ENCODE data around the gene ZNF414. TPM values are rescaled to one million over a fixed set of nuclear protein-coding genes. Genes with fewer than 3 reads are reported as not detected.

ZNF414 gene
- polyA plus RNA-seq, 1 donor (not counting 4 experiments of a cell fraction or from before 2014, with no cell fraction given) = 1.9 TPM

GRCh38 chr19:8466018-8466417 lies 47.9 kb downstream of the ZNF414 start:
- Histone ChIP-seq H3K27me3 (ENCODE audit: control insufficient read depth, extremely low read depth, insufficient read depth, low read length) (no peaks in the 10 kb centered on the region), H3K36me3 (ENCODE audit: control insufficient read depth in 2 of 2, extremely low read depth in 1 of 2, insufficient read depth in 2 of 2, low read length in 2 of 2) (peaks cover 39 to 61% of the 10 kb centered on the region in 2 experiments), H3K4me1 (ENCODE audit: control insufficient read depth, extremely low read depth, insufficient read depth, low read length) (no peaks in the 10 kb centered on the region), H3K27ac (ENCODE audit: control insufficient read depth, insufficient read depth, low read length) (no peak overlapping the region), H4K20me1 (ENCODE audit: control insufficient read depth, extremely low read depth, insufficient read depth, low read length) (peaks cover 14% of the 10 kb centered on the region), H3K9me3 (ENCODE audit: control insufficient read depth, low read depth, low read length) (no peaks in the 10 kb centered on the region), H3K9ac (ENCODE audit: control insufficient read depth, extremely low read depth, insufficient read depth, low read length) (no peak overlapping the region), H3K4me3 (ENCODE audit: control insufficient read depth in 2 of 3, extremely low read depth in 1 of 3, insufficient read depth in 2 of 3, low read depth in 1 of 3, low read length in 3 of 3) (no peak overlapping the region), H3K4me2 (ENCODE audit: control insufficient read depth, extremely low read depth, insufficient read depth, low read depth, low read length) (no peak overlapping the region), H3K79me2 (ENCODE audit: control insufficient read depth, insufficient read depth, low read length) (peaks cover 56% of the 10 kb centered on the region), H3K9me1 (ENCODE audit: control insufficient read depth, extremely low read depth, insufficient read depth, low read length) (no peaks in the 10 kb centered on the region), H2AFZ (ENCODE audit: control insufficient read depth, low read length) (no peak overlapping the region)
- dilution Hi-C loops (cut with MboI; ENCODE audit: extremely low pct_ligation_motif_present, low sequenced_read_pairs) = no loop called here
- TF ChIP-seq, protein P1, sequence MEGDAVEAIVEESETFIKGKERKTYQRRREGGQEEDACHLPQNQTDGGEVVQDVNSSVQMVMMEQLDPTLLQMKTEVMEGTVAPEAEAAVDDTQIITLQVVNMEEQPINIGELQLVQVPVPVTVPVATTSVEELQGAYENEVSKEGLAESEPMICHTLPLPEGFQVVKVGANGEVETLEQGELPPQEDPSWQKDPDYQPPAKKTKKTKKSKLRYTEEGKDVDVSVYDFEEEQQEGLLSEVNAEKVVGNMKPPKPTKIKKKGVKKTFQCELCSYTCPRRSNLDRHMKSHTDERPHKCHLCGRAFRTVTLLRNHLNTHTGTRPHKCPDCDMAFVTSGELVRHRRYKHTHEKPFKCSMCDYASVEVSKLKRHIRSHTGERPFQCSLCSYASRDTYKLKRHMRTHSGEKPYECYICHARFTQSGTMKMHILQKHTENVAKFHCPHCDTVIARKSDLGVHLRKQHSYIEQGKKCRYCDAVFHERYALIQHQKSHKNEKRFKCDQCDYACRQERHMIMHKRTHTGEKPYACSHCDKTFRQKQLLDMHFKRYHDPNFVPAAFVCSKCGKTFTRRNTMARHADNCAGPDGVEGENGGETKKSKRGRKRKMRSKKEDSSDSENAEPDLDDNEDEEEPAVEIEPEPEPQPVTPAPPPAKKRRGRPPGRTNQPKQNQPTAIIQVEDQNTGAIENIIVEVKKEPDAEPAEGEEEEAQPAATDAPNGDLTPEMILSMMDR (optimal IDR thresholded peaks at IDR 0.05 in 1 of 3, IDR thresholded peaks at IDR 0.05 in 1 of 3, conservative IDR thresholded peaks at IDR 0.05 in 1 of 3; ENCODE audit: extremely low read depth in 1 of 3, insufficient read depth in 2 of 3, low read length in 3 of 3) = no peak
- no peak for TF ChIP-seq EZH2 (IDR thresholded peaks at IDR 0.05; ENCODE audit: low read length)
- FAIRE-seq (no peak), DNase-seq (ENCODE audit: low read depth, low spot score) (no peak)

GRCh38 chr19:8463365-8463764 lies 50.6 kb downstream of the ZNF414 start:
- H3K79me2 ChIP-seq (ENCODE audit: control insufficient read depth, insufficient read depth, low read length) = peaks cover 74% of the 10 kb centered on the region
- H4K20me1 ChIP-seq (ENCODE audit: control insufficient read depth, extremely low read depth, insufficient read depth, low read length) = peaks cover 22% of the 10 kb centered on the region
- no peak overlapping the region for H3K4me3 ChIP-seq (ENCODE audit: control insufficient read depth in 2 of 3, extremely low read depth in 1 of 3, insufficient read depth in 2 of 3, low read depth in 1 of 3, low read length in 3 of 3)
- dilution Hi-C loops (cut with MboI; ENCODE audit: extremely low pct_ligation_motif_present, low sequenced_read_pairs) = no loop called here
- peaks cover 21 to 51% of the 10 kb centered on the region in 2 experiments for H3K36me3 ChIP-seq (ENCODE audit: control insufficient read depth in 2 of 2, extremely low read depth in 1 of 2, insufficient read depth in 2 of 2, low read length in 2 of 2)
- no peak overlapping the region for H3K4me2 ChIP-seq (ENCODE audit: control insufficient read depth, extremely low read depth, insufficient read depth, low read depth, low read length)
- no peaks in the 10 kb centered on the region for H3K9me1 ChIP-seq (ENCODE audit: control insufficient read depth, extremely low read depth, insufficient read depth, low read length)
- peaks cover 3% of the 10 kb centered on the region for H3K4me1 ChIP-seq (ENCODE audit: control insufficient read depth, extremely low read depth, insufficient read depth, low read length)
- H3K9ac ChIP-seq (ENCODE audit: control insufficient read depth, extremely low read depth, insufficient read depth, low read length) = no peak overlapping the region
- FAIRE-seq (no peak), DNase-seq (ENCODE audit: low read depth, low spot score) (no peak)
- no peaks in the 10 kb centered on the region for H3K27me3 ChIP-seq (ENCODE audit: control insufficient read depth, extremely low read depth, insufficient read depth, low read length)
- no peaks in the 10 kb centered on the region for H3K9me3 ChIP-seq (ENCODE audit: control insufficient read depth, low read depth, low read length)
- no peak overlapping the region for H3K27ac ChIP-seq (ENCODE audit: control insufficient read depth, insufficient read depth, low read length)
- no peak for TF ChIP-seq EZH2 (IDR thresholded peaks at IDR 0.05; ENCODE audit: low read length)
- TF ChIP-seq, protein P1 (optimal IDR thresholded peaks at IDR 0.05 in 1 of 3, IDR thresholded peaks at IDR 0.05 in 1 of 3, conservative IDR thresholded peaks at IDR 0.05 in 1 of 3; ENCODE audit: extremely low read depth in 1 of 3, insufficient read depth in 2 of 3, low read length in 3 of 3) = no peak
- no peak overlapping the region for H2AFZ ChIP-seq (ENCODE audit: control insufficient read depth, low read length)
